HepG2 (cell line): ENCODE results near the gene NIP7. TPM values are rescaled to one million over a fixed set of nuclear protein-coding genes. Genes with fewer than 3 reads are reported as not detected.
"Not testable (repeated sequence)": the region's sequence is repeated elsewhere in the genome, so short reads cannot be mapped to it uniquely, and the experiment has no call there.

Experiments
- ATAC-seq: fragments of 200-7000 bp; cut with Tn5 transposase; 3 replicates; pipeline ENCODE4 v1.9.1; 2020; ENCODE audit warnings: mild to moderate bottlenecking, moderate library complexity
- BruUV-seq: library from RNA; stranded (reverse); fragments of 400-500 nt; replicated peaks from 2 replicates; lab custom pipeline; 2021; lab: Mats Ljungman, UMichigan
- CTCF ChIA-PET: fragments of 300-600 bp; formaldehyde crosslinking; extraction: SDS; loops from one replicate; lab custom pipeline; 2021; ENCODE audit warnings: low total read pairs, inconsistent platforms, low intra/inter-chr PET ratio; lab: Yijun Ruan, JAX
- POLR2A ChIA-PET: fragments of 350-600 bp; sonication (Branson Sonifier 250); formaldehyde crosslinking; loops from one replicate; lab custom pipeline; 2020; ENCODE audit warnings: antibody characterized with exemption, inconsistent platforms; lab: Yijun Ruan, JAX
- DNase-seq: peaks from one replicate; pipeline ENCODE4 v3.0.0-alpha.2; 2015; ENCODE audit warnings: low spot score
- FAIRE-seq: peaks from 3 replicates; lab custom pipeline; 2011; peaks lifted over from hg19 to GRCh38; lab: Jason Lieb, UNC
- H2AFZ ChIP-seq: one replicate; pipeline ENCODE4 v1.6.1; 2011; ENCODE audit warnings: low read length, inconsistent platforms
- H3K27ac ChIP-seq: fragments of 300-600 bp; 3 replicates; pipeline ENCODE4 v1.8.0; 2011; ENCODE audit warnings: mixed run types, mild to moderate bottlenecking, mixed read lengths, low read length, inconsistent platforms; ENCODE audit not compliant: insufficient read depth; ENCODE audit errors: extremely low read length
- H3K27me3 ChIP-seq, 2 experiments: fragments of 200-600 bp in 1 of 2; 2 replicates in 1 of 2; 3 replicates in 1 of 2; pipeline versions ENCODE4 v1.6.0 to v1.8.0; 2011; ENCODE audit warnings: low read length in 2 of 2, mild to moderate bottlenecking in 2 of 2, moderate library complexity in 2 of 2, inconsistent platforms in 1 of 2; ENCODE audit not compliant: insufficient read depth in 2 of 2, control insufficient read depth in 1 of 2
- H3K36me3 ChIP-seq, 2 experiments: fragments of 200-600 bp in 1 of 2; replicated peaks in 1 of 2; 2 replicates in 1 of 2; 3 replicates in 1 of 2; pipeline versions ENCODE4 v1.5.1 to v1.8.0; 2011; ENCODE audit warnings: low read length in 2 of 2, inconsistent platforms in 1 of 2; ENCODE audit not compliant: insufficient read depth in 2 of 2, control insufficient read depth in 1 of 2
- H3K4me1 ChIP-seq: 2 replicates; pipeline ENCODE4 v1.5.1; 2012; ENCODE audit warnings: low read length, inconsistent platforms; ENCODE audit not compliant: insufficient read depth
- H3K4me2 ChIP-seq: 2 replicates; pipeline ENCODE4 v1.6.0; 2011; ENCODE audit warnings: low read depth, low read length, inconsistent platforms
- H3K4me3 ChIP-seq, 3 experiments: fragments of 200-600 bp in 1 of 3; sonication (generic), shearing (Covaris generic) in 1 of 3; replicated peaks in 1 of 3; 2 replicates each; pipeline ENCODE4 v1.5.1; 2011 to 2016; ENCODE audit warnings: low read length in 3 of 3, inconsistent platforms in 2 of 3, low read depth in 2 of 3, mild to moderate bottlenecking in 2 of 3, control low read depth in 1 of 3, mixed read lengths in 1 of 3; ENCODE audit not compliant: insufficient read depth in 1 of 3
- H3K79me2 ChIP-seq: one replicate; pipeline ENCODE4 v1.6.1; 2011; ENCODE audit warnings: low read length, inconsistent platforms; ENCODE audit not compliant: insufficient read depth
- H3K9ac ChIP-seq: 2 replicates; pipeline ENCODE4 v1.6.0; 2011; ENCODE audit warnings: mild to moderate bottlenecking, low read depth, low read length, inconsistent platforms; ENCODE audit not compliant: insufficient read depth
- H3K9me3 ChIP-seq: 2 replicates; pipeline ENCODE4 v1.5.1; 2012; ENCODE audit warnings: mild to moderate bottlenecking, low read length
- H4K20me1 ChIP-seq: 2 replicates; pipeline ENCODE4 v1.6.0; 2011; ENCODE audit warnings: inconsistent platforms, mild to moderate bottlenecking, low read length, moderate library complexity; ENCODE audit not compliant: insufficient read depth
- ARNT ChIP-seq: fragments of 450-650 bp; IDR thresholded peaks from 2 replicates; pipeline ENCODE4 v1.6.1; 2017
- BRCA1 ChIP-seq: sonication (generic); formaldehyde crosslinking; IDR thresholded peaks from 2 replicates; pipeline ENCODE4 v1.4.0; 2020; ENCODE audit warnings: missing genetic modification reagents
- CBFB ChIP-seq: sonication (generic); formaldehyde crosslinking; IDR thresholded peaks from 2 replicates; pipeline ENCODE4 v1.4.0; 2020; ENCODE audit warnings: missing genetic modification reagents
- CCAR2 ChIP-seq: fragments of 200-400 bp; formaldehyde crosslinking; optimal IDR thresholded peaks from 2 replicates; pipeline ENCODE3; 2018; ENCODE audit warnings: low read depth, mild to moderate bottlenecking, low read length, moderate library complexity
- FOXA1 ChIP-seq, 2 experiments: fragments of 450-650 bp in 1 of 2; sonication (generic) in 1 of 2; formaldehyde crosslinking in 1 of 2; IDR thresholded peaks; 2 replicates each; pipeline versions ENCODE4 v1.4.0 to v1.6.1; 2016 to 2020; ENCODE audit warnings: missing genetic modification reagents in 1 of 2
- FOXO1 ChIP-seq: sonication (generic); formaldehyde crosslinking; IDR thresholded peaks from 2 replicates; pipeline ENCODE4 v1.4.0; 2020; ENCODE audit warnings: missing genetic modification reagents
- MAFK ChIP-seq, 2 experiments: IDR thresholded peaks in 1 of 2; conservative IDR thresholded peaks in 1 of 2; 2 replicates each; pipeline ENCODE4 v1.6.1; 2011; ENCODE audit warnings: improper control_type of control experiment in 2 of 2, low read length in 2 of 2
- NFE2L2 ChIP-seq: fragments of 150-350 bp; IDR thresholded peaks from 2 replicates; pipeline ENCODE4 v1.6.1; 2014; ENCODE audit warnings: low read length
- PCBP1 ChIP-seq: fragments of 200-400 bp; formaldehyde crosslinking; IDR thresholded peaks from 2 replicates; pipeline ENCODE4 v1.6.1; 2017; ENCODE audit warnings: mild to moderate bottlenecking, low read depth, low read length, borderline replicate concordance
- SMYD3 ChIP-seq: sonication (generic); formaldehyde crosslinking; IDR thresholded peaks from 2 replicates; pipeline ENCODE4 v1.8.1; 2023; ENCODE audit warnings: mild to moderate bottlenecking, missing genetic modification reagents
- SOX6 ChIP-seq, 2 experiments: fragments of 450-650 bp in 1 of 2; sonication (generic) in 1 of 2; formaldehyde crosslinking in 1 of 2; IDR thresholded peaks; 2 replicates each; pipeline versions ENCODE4 v1.4.0 to v1.6.1; 2017 to 2020; ENCODE audit warnings: antibody characterized with exemption in 1 of 2, mild to moderate bottlenecking in 1 of 2, missing genetic modification reagents in 1 of 2
- ZBTB37 ChIP-seq: sonication (generic); formaldehyde crosslinking; IDR thresholded peaks from 2 replicates; pipeline ENCODE4 v1.4.0; 2020; ENCODE audit warnings: mild to moderate bottlenecking, missing genetic modification reagents
- ZNF513 ChIP-seq: sonication (generic); formaldehyde crosslinking; conservative IDR thresholded peaks from 2 replicates; pipeline ENCODE4 v1.5.0; 2020; ENCODE audit warnings: missing genetic modification reagents
- ZNF629 ChIP-seq: sonication (generic); formaldehyde crosslinking; conservative IDR thresholded peaks from 2 replicates; pipeline ENCODE4 v1.5.0; 2020; ENCODE audit warnings: missing genetic modification reagents
- ZNF709 ChIP-seq: sonication (generic); formaldehyde crosslinking; IDR thresholded peaks from 2 replicates; pipeline ENCODE4 v1.5.0; 2020; ENCODE audit warnings: mild to moderate bottlenecking, missing genetic modification reagents
- WGBS: methylation state at CpG from one replicate; pipeline ENCODE4 v1.1.6; 2017; ENCODE audit warnings: low lambda C conversion rate; 5-methylcytosine and 5-hydroxymethylcytosine counted together
- in situ Hi-C: cut with HindIII; loops from 2 replicates; pipeline ENCODE4 v1.10.0; 2017; ENCODE audit warnings: low pct_unique_long_range_greater_than_20kb; ENCODE audit not compliant: extremely low pct_ligation_motif_present
- intact Hi-C: fragments of 100-400 bp; cut with micrococcal nuclease; formaldehyde crosslinking; loops from one replicate; pipeline ENCODE4 v1.10.0; 2022; ENCODE audit not compliant: unreplicated experiment
- polyA plus RNA-seq, 8 experiments: library from polyadenylated mRNA; depleted of rRNA in 3 of 8; stranded (reverse) in 7 of 8; unstranded in 1 of 8; fragments of >200 nt; fragmentation: Illumina TruSeq in 4 of 8; extraction: Trizol in 4 of 8; gene quantifications; 2 replicates each; pipeline versions ENCODE4 v1.2.1 to v1.2.3, GENCODE V29; 2011 to 2016; ENCODE audit warnings: low read depth in 4 of 8, missing spikeins in 1 of 8, mixed read lengths in 1 of 8; ENCODE audit not compliant: insufficient read depth in 1 of 8
- total RNA-seq, 5 experiments: library from RNA; depleted of rRNA; stranded (reverse); fragments of >200 nt; fragmentation: Illumina TruSeq; extraction: Trizol; gene quantifications; 2 replicates each; pipeline ENCODE4 v1.2.3, GENCODE V29; 2016; ENCODE audit warnings: low read depth in 1 of 5
- TF ChIP-seq, protein P1 (sequence below): sonication (generic); formaldehyde crosslinking; IDR thresholded peaks from 2 replicates; pipeline ENCODE4 v1.4.0; 2020; ENCODE audit warnings: missing genetic modification reagents

The NIP7 gene
- total and polyA plus RNA-seq, 2 of the 13 experiments (the other 11 are each of a cell fraction or from before 2014, with no cell fraction given), result 15.3 to 114 TPM

GRCh38 chr16:69339289-69340094 is at the start of gene NIP7, which contains the start of gene COG8 (continued):
- TF ChIP-seq BRCA1 (CRISPR knock-in tag) (peak; percentile 72; the same call in 1 of the 2 replicates), ZBTB37 (CRISPR knock-in tag) (no peak; the same call in 1 of the 2 replicates), PCBP1 (no peak), ZNF629 (CRISPR knock-in tag) (peak; percentile 70), ZNF513 (CRISPR knock-in tag) (no peak), MAFK (conservative IDR thresholded peaks at IDR 0.05 in 1 of 2, IDR thresholded peaks at IDR 0.05 in 1 of 2; ENCODE audit: low read length in 2 of 2) (no peak), ZNF709 (CRISPR knock-in tag) (peak; percentile 98), SMYD3 (peak; percentile 59; the same call in 1 of the 2 replicates), FOXO1 (CRISPR knock-in tag) (peak; percentile 49; the same call in 1 of the 2 replicates), SOX6 (IDR thresholded peaks at IDR 0.05) (no peak), SOX6 (CRISPR knock-in tag; IDR thresholded peaks at IDR 0.05) (peak; percentile 83), NFE2L2 (no peak), ARNT (no peak), CBFB (CRISPR knock-in tag) (peak; percentile 88), CCAR2 (no peak), FOXA1 (IDR thresholded peaks at IDR 0.05) (no peak), FOXA1 (CRISPR knock-in tag; IDR thresholded peaks at IDR 0.05) (no peak)
- TF ChIP-seq, protein P1, sequence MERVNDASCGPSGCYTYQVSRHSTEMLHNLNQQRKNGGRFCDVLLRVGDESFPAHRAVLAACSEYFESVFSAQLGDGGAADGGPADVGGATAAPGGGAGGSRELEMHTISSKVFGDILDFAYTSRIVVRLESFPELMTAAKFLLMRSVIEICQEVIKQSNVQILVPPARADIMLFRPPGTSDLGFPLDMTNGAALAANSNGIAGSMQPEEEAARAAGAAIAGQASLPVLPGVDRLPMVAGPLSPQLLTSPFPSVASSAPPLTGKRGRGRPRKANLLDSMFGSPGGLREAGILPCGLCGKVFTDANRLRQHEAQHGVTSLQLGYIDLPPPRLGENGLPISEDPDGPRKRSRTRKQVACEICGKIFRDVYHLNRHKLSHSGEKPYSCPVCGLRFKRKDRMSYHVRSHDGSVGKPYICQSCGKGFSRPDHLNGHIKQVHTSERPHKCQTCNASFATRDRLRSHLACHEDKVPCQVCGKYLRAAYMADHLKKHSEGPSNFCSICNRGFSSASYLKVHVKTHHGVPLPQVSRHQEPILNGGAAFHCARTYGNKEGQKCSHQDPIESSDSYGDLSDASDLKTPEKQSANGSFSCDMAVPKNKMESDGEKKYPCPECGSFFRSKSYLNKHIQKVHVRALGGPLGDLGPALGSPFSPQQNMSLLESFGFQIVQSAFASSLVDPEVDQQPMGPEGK (CRISPR knock-in tag), result peak; percentile 22

DNA sequence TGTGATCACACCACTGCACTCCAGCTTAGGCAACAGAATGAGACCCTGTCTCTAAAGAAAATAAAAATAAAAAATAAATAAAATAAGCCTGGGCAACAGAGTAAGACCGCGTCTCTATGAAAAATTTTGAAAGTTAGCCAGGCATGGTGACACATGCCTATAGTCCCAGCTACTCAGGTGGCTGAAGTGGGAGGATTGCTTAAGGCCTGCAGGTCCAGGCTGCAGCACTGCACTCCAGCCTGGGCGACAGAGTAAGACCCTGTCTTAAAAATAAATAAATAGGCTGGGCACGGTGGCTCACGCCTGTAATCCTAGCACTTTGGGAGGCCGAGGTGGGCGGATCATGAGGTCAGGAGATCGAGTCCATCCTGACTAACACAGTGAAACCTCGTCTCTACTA is 47.9 kb upstream of the NIP7 start:
- H3K9ac ChIP-seq, intact Hi-C loops, H3K27me3 ChIP-seq, FAIRE-seq, H2AFZ ChIP-seq, in situ Hi-C loops, CTCF ChIA-PET, H3K36me3 ChIP-seq, H3K4me3 ChIP-seq, DNase-seq, H3K4me1 ChIP-seq, BruUV-seq, ATAC-seq, H3K4me2 ChIP-seq, H3K9me3 ChIP-seq, H3K27ac ChIP-seq, H4K20me1 ChIP-seq, POLR2A ChIA-PET, H3K79me2 ChIP-seq: not testable (repeated sequence)
- WGBS, result 94% methylated on average over 9 of the region's 9 CpGs
